Erythroblast (primary cell): ENCODE measurements around the gene PRKG1.

Source experiments
- GATA1 ChIP-seq: IDR thresholded peaks from 2 replicates; pipeline ENCODE4 v1.6.1; 2011; ENCODE audit warnings: low read depth, mild to moderate bottlenecking, control low read depth, low read length, moderate library complexity
- POLR2A ChIP-seq: IDR thresholded peaks from 2 replicates; pipeline ENCODE4 v1.6.1; 2011; ENCODE audit warnings: mild to moderate bottlenecking, low read length

DNA sequence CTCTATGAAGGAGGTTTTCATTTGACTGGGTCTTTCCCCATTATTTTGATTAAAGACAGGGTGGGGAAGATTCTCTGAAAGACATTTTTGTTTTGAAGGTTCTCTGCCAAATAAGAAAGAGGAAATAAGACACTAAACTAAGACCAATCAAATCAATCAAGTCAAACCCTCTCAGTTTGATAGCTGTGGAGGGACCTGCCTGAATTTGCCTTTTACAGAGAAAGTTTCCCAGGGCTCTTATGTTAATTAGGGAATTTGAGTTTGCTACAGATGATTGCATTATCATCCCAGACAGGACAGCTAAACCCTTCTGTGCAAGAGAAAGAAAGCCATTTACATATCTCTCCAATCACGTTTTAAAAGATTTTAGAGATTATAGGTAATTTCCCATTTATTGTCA lies 545.1 kb downstream of the PRKG1 start:
- TF ChIP-seq POLR2A (no peak), GATA1 (no peak)
